ENCODE results near the gene SVIL.

The SVIL gene

DNA sequence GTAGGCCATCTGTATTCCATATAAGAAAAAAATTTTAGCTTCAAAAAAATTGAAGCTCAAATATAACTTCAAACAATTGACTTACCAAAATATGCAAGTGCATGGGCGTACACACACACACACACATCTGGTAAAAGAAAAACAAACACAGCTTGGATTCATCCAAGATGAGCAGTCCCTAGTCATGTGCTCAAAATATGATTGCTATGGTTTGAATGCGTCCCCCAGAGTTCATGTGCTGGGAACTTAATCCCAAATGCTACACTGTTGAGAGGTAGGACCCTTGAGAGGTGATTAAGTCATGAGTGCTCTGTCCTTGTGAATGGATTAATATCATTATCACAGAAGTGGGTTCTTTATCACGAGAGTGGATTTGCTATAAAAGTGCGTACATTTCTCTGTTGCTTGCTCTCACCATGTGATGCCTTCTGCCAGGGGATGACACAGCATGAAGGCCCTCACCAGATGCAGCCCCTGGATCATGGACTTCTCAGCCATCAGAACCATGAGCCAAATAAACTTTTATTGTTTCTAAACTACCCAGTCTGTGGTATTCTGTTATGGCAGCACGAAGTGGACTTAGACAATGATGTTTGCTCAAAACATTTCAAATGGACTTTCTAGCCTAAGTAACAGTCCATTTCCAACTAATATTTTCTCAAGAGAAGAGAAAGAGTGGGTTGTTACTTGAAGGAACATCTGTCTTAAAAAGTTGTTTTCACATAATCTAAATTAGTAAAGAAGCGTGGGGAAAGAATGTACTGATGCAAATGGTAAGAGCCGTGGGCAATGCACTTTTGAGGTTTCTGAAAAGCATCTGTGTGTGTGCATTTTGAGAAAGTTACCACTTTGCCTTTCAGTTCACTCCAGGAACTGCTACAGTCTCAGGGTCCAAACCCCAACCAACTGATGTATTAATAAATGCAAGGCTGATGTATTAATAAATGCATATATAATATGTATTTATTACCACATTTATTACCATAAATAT lies 15.1 kb upstream of the SVIL start:
- no peak for TF ChIP-seq CTCF (IDR thresholded peaks at IDR 0.05)
- DNase-seq (ENCODE audit: low spot score) = no peak
- H3K27ac ChIP-seq = peak overlapping the region; percentile 27 to 83
- H3K4me3 ChIP-seq = no peak overlapping the region

DNA sequence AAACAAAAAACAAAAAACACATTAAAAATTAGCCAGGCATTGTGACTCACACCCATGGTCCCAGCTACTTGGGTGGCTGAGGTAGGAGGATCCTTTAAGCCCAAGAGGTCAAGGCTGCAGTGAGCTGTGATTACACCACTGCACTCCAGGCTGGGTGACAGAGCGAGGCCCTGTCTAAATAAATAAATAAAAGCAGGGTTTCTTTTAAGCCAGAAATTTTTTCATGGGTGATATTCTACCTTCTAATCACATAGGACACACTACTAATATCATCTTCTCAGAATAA lies 14.2 kb upstream of the SVIL start:
- peak overlapping the region; percentile 0 to 83 for H3K27ac ChIP-seq

DNA sequence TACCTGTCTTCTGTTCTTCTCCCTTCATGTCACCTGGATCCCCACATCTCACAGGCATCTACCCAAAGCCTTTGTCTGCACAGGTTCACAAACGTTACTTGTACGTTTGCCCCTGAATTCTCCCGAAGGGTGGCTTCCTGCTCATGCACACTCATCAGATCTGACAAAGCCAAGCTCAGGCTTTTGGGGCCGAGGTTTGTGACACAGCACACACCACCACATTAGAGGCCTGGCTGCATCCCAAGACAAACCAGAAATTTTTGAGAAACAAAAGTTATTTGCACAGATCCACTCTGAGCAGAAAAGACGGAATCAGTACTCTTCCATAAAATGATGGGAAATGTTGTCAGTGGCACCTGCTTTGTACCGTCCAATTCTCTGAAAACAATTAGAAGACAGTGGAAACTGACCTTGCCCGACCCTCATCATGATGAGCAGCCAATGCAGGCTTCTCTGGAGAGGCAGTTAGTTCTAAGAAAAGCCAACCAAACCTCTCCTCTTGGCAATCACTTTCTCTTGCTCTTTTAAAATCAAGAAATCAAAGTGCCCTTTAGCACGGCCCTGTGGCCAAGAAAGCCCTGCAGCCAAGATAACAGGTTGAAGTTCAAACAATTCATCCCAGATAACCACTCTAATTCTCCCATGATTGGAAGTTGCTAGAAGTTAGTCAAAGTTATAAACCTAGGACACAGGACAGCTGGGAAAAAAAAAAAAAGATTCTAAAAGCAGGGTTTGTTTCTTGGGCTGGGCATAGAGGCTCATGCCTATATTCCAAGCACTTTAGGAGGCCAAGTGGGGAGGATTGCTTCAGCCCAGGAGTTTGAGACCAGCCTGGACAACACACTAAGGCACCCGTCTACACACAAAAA lies 13.6 kb upstream of the SVIL start:
- Histone ChIP-seq H3K27ac (peak overlapping the region; percentile 81 to 83), H3K4me3 (peak overlapping the region; percentile 8)
- TF ChIP-seq CTCF (IDR thresholded peaks at IDR 0.05) = no peak
- no peak for DNase-seq (ENCODE audit: low spot score)

More for the DNA sequence above, 14.2 kb upstream of the SVIL start:
- no peak overlapping the region for H3K4me3 ChIP-seq
- DNase-seq (ENCODE audit: low spot score) = no peak
- no peak for TF ChIP-seq CTCF (IDR thresholded peaks at IDR 0.05)

DNA sequence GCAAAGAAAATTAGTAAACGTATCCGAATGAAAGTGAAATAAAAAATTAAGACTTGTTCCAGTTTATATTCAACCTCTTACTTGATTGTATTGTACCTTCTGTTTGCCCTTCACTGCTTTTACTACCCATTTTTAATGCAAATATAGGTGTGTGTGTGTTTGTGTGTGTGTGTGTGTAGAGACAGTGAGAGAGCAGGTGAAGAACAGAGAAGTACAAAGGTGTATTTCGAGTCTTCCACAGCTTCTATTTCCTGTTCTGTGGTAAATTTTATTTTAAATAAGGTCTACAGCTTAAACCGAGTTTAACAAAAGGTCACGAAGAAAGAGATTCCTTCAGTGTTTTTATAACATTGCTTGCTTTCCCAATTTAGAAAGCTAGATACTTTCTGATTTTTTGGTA lies 12.7 kb upstream of the SVIL start:
- TF ChIP-seq CTCF (IDR thresholded peaks at IDR 0.05) = no peak
- Histone ChIP-seq H3K4me3 (peak overlapping the region; percentile 32), H3K27ac (peak overlapping the region; percentile 78 to 83)
- DNase-seq (ENCODE audit: low spot score) = no peak

GRCh38 chr10:29646960-29647461 lies 12.2 kb upstream of the SVIL start:
- no peak for DNase-seq (ENCODE audit: low spot score)
- H3K4me3 ChIP-seq = peak overlapping the region; percentile 44
- no peak for TF ChIP-seq CTCF (IDR thresholded peaks at IDR 0.05)
- H3K27ac ChIP-seq = peak overlapping the region; percentile 82 to 83

DNA sequence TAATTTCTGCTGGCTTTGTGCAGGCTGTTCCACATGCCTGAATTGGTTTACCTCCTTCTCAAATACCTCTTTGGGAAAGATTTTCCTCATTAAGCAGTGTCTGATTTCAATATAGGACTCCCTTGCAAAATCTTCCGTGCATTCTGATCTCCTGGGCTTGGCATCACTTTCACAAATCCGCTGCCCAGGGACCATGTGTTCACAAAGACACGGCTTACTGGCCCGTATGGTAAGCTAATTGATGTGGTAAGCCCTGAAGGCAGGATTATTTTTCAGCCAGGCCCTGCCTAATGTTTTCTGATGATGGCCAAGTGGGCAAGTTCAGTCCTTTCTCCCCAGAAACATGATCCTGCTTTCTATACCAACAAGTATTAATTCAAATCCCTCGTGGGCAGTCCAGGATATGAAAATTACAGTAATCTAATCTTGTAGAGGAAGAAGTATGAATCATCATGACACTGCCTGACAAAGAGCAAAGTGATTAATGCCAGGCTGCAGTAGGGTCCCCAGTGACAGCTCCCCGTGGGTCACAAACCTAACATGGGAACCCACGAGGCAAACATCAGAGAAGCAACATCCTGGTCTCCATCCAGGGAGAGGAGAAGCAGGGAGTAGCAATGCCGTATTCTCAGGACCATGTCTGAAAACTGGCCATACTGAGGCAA lies 11.6 kb upstream of the SVIL start:
- peak overlapping the region; percentile 82 to 83 for H3K27ac ChIP-seq
- DNase-seq (ENCODE audit: low spot score) = no peak
- H3K4me3 ChIP-seq = peak overlapping the region; percentile 44
- TF ChIP-seq CTCF (IDR thresholded peaks at IDR 0.05) = no peak

All from coronary artery (tissue), 2 donors.